ENCODE data around the gene MTR.
"Not testable (repeated sequence)": the region's sequence is repeated elsewhere in the genome, so short reads cannot be mapped to it uniquely, and the experiment has no call there.

The MTR gene

DNA sequence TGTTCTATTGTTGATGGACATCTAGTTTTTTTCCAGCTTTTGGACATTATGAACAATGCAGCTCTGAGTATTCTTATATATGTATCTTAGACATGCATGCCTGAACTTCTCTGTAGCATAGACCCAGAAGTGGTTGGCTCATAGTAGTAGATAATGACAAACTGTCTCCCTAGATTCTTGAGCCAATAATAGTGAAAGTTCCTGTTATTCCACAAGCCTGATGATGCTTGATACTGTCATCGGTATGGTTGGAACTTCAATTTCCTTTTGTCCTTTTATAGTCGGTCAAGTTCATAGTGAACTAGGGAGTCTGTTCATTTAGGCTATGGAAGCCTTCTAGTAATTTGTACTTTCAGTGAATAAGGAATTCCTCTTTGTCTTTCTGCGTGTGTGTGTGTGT lies 56.8 kb downstream of the MTR start:
- Histone ChIP-seq H3K9me3 (ENCODE audit: control extremely low read depth in 1 of 5, control insufficient read depth in 4 of 5, insufficient read depth in 2 of 5, low read depth in 1 of 5, low read length in 4 of 5) (no peaks in the 10 kb centered on the region), H3K4me3 (ENCODE audit: control insufficient read depth in 1 of 7, extremely low read depth in 1 of 7, insufficient read depth in 4 of 7, low read depth in 2 of 7, low read length in 6 of 7) (no peak overlapping the region), H3K36me3 (ENCODE audit: control insufficient read depth in 4 of 4, insufficient read depth in 4 of 4, low read length in 3 of 4) (peaks cover 27 to 74% (median 50%) of the 10 kb centered on the region in 4 experiments), H3K27me3 (replicated peaks in 2 of 5; ENCODE audit: control insufficient read depth in 4 of 5, insufficient read depth in 5 of 5, low read length in 4 of 5) (no peaks in the 10 kb centered on the region), H3K27ac (ENCODE audit: insufficient read depth in 1 of 2, low read depth in 1 of 2, low read length in 2 of 2, poor library complexity in 1 of 2, severe bottlenecking in 2 of 2) (no peak overlapping the region), H3K4me1 (ENCODE audit: control extremely low read depth in 1 of 4, control insufficient read depth in 4 of 4, insufficient read depth in 4 of 4, low read length in 3 of 4) (peaks cover 0 to 11% (median 2%) of the 10 kb centered on the region in 4 experiments)
- CTCF ChIA-PET, result no interaction called here
- no peak for DNase-seq
- POLR2A ChIA-PET, result no interaction called here
- WGBS (ENCODE audit: insufficient coverage), result 73% methylated on average over 3 of the region's 3 CpGs

DNA sequence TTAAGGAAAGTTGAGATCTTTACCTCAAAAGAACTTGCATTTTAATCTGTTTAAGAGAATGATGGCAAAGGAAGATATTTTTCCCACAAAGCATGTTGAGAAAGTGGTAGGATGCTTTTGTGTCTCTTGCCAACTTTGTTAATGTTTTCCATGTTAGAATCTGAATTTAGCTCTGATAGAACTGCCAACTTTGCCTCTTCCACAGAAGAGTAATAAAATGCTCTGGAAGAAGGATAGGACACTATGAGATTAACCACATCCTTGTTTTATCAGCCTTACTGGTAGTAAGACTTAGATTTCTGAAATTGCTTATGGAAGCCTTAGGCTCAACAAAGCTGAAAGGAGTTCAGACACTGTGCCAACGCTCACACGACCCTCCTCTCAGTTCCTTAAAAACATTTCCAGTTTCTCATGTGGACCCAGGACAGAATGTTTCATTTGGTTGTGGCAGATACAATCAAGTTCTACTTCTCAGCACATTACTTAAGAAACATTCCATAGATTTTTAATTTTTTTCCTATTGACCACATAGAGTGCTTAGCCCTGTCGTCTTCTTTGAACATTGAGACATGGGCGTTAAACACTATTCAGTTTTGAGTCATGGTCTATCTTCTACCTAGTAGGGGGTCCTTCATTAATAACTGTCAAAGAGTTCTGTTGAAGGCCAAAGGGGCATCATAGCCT lies 59.0 kb downstream of the MTR start:
- no peaks in the 10 kb centered on the region for H3K9me3 ChIP-seq (ENCODE audit: control extremely low read depth in 1 of 5, control insufficient read depth in 4 of 5, insufficient read depth in 2 of 5, low read depth in 1 of 5, low read length in 4 of 5)
- H3K4me3 ChIP-seq (ENCODE audit: control insufficient read depth in 1 of 7, extremely low read depth in 1 of 7, insufficient read depth in 4 of 7, low read depth in 2 of 7, low read length in 6 of 7), result no peak overlapping the region
- DNase-seq, result no peak
- ChIA-PET POLR2A (no interaction called here), CTCF (no interaction called here)
- no peaks in the 10 kb centered on the region for H3K4me1 ChIP-seq (ENCODE audit: control extremely low read depth in 1 of 4, control insufficient read depth in 4 of 4, insufficient read depth in 4 of 4, low read length in 3 of 4)
- H3K27me3 ChIP-seq (replicated peaks in 2 of 5; ENCODE audit: control insufficient read depth in 4 of 5, insufficient read depth in 5 of 5, low read length in 4 of 5), result no peaks in the 10 kb centered on the region
- H3K27ac ChIP-seq (ENCODE audit: insufficient read depth in 1 of 2, low read depth in 1 of 2, low read length in 2 of 2, poor library complexity in 1 of 2, severe bottlenecking in 2 of 2), result no peak overlapping the region
- WGBS (ENCODE audit: insufficient coverage), result 95% methylated on average over 2 of the region's 4 CpGs
- H3K36me3 ChIP-seq (ENCODE audit: control insufficient read depth in 4 of 4, insufficient read depth in 4 of 4, low read length in 3 of 4), result peaks cover 18 to 83% (median 51%) of the 10 kb centered on the region in 4 experiments

DNA sequence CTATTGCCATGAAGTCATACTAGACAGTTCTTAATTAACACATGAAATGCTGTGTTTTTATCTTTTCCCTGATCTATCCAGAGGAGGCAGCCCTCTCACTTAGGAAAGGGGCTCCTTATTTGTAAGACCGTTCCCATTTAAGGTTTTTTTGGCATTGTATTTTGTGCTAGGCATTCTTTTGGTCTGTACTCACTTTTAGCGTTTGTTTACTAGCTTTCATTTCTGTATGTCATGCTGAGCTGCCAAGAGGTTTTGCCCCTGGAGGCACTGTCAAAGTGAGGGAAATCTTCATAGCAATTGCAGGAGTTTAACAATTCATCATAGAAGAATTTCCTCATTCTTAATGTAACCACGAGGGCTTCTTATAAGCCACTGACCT lies 59.5 kb downstream of the MTR start:
- WGBS (ENCODE audit: insufficient coverage), result 88% methylated on average over 2 of the region's 3 CpGs
- H3K4me1 ChIP-seq (ENCODE audit: control extremely low read depth in 1 of 4, control insufficient read depth in 4 of 4, insufficient read depth in 4 of 4, low read length in 3 of 4), result no peaks in the 10 kb centered on the region
- H3K27me3 ChIP-seq (replicated peaks in 2 of 5; ENCODE audit: control insufficient read depth in 4 of 5, insufficient read depth in 5 of 5, low read length in 4 of 5), result no peaks in the 10 kb centered on the region
- no peak for DNase-seq
- no peak overlapping the region for H3K27ac ChIP-seq (ENCODE audit: insufficient read depth in 1 of 2, low read depth in 1 of 2, low read length in 2 of 2, poor library complexity in 1 of 2, severe bottlenecking in 2 of 2)
- H3K36me3 ChIP-seq (ENCODE audit: control insufficient read depth in 4 of 4, insufficient read depth in 4 of 4, low read length in 3 of 4), result peaks cover 18 to 88% (median 52%) of the 10 kb centered on the region in 4 experiments
- no peak overlapping the region for H3K4me3 ChIP-seq (ENCODE audit: control insufficient read depth in 1 of 7, extremely low read depth in 1 of 7, insufficient read depth in 4 of 7, low read depth in 2 of 7, low read length in 6 of 7)
- ChIA-PET POLR2A (no interaction called here), CTCF (interaction anchor here (1.0 to 1.1 kb wide), 2 partner anchors 12 to 95 kb away, joined by 3 to 4 read pairs; no protein-coding TSS in a partner anchor)
- no peaks in the 10 kb centered on the region for H3K9me3 ChIP-seq (ENCODE audit: control extremely low read depth in 1 of 5, control insufficient read depth in 4 of 5, insufficient read depth in 2 of 5, low read depth in 1 of 5, low read length in 4 of 5)

DNA sequence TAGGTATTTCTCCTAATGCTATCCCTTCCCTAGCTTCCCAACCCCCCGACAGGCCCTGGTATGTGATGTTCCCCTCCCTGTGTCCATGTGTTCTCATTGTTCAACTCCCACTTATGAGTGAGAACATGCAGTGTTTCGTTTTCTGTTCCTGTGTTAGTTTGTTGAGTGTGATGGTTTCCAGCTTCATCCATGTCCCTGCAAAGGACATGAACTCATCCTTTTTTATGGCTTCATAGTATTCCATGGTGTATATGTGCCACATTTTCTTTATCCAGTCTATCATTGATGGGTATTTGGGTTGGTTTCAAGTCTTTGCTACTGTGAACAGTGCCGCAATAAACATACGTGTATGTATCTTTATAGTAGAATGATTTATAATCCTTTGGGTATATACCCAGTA lies 61.6 kb downstream of the MTR start:
- POLR2A ChIA-PET, result not testable (repeated sequence)
- WGBS (ENCODE audit: insufficient coverage), result no CpG with 5 or more reads among the region's 4 CpGs
- CTCF ChIA-PET, result interaction anchor here (1.2 kb wide), 1 partner anchor 10 kb away, joined by 3 read pairs; no protein-coding TSS in a partner anchor

DNA sequence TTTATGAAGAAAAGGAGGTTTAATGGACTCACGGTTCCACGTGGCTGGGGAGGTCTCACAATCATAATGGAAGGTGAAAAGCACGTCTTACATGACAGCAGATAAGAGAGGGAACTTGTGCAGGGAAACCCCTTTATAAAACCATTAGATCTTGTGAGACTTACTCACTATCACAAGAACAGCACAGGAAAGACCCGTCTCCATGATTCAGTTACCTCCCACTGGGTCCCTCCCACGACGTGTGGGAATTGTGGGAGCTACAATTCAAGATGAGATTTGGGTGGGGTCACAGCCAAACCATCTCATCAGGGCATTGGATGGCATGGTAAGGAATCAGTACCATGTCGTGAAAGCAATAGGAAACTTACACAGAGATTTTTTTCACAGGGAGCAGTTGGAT lies 63.1 kb downstream of the MTR start:
- POLR2A ChIA-PET, result interaction anchor here (1.1 kb wide), 1 partner anchor 13 kb away, joined by 4 read pairs; no protein-coding TSS in a partner anchor
- no peak for DNase-seq
- no peaks in the 10 kb centered on the region for H3K27me3 ChIP-seq (replicated peaks in 2 of 5; ENCODE audit: control insufficient read depth in 4 of 5, insufficient read depth in 5 of 5, low read length in 4 of 5)
- WGBS (ENCODE audit: insufficient coverage), result 91% methylated on average over 4 of the region's 7 CpGs
- no peak overlapping the region for H3K4me3 ChIP-seq (ENCODE audit: control insufficient read depth in 1 of 7, extremely low read depth in 1 of 7, insufficient read depth in 4 of 7, low read depth in 2 of 7, low read length in 6 of 7)
- peaks cover 28 to 98% (median 60%) of the 10 kb centered on the region in 4 experiments for H3K36me3 ChIP-seq (ENCODE audit: control insufficient read depth in 4 of 4, insufficient read depth in 4 of 4, low read length in 3 of 4)
- H3K9me3 ChIP-seq (ENCODE audit: control extremely low read depth in 1 of 5, control insufficient read depth in 4 of 5, insufficient read depth in 2 of 5, low read depth in 1 of 5, low read length in 4 of 5), result no peaks in the 10 kb centered on the region
- no peaks in the 10 kb centered on the region for H3K4me1 ChIP-seq (ENCODE audit: control extremely low read depth in 1 of 4, control insufficient read depth in 4 of 4, insufficient read depth in 4 of 4, low read length in 3 of 4)
- no peak overlapping the region for H3K27ac ChIP-seq (ENCODE audit: insufficient read depth in 1 of 2, low read depth in 1 of 2, low read length in 2 of 2, poor library complexity in 1 of 2, severe bottlenecking in 2 of 2)
- CTCF ChIA-PET, result interaction anchor here (1.0 kb wide), 1 partner anchor 99 kb away, joined by 3 read pairs; no protein-coding TSS in a partner anchor

More for the DNA sequence above, 61.6 kb downstream of the MTR start:
- not testable (repeated sequence) for DNase-seq; H3K9me3 ChIP-seq (ENCODE audit: control extremely low read depth in 1 of 5, control insufficient read depth in 4 of 5, insufficient read depth in 2 of 5, low read depth in 1 of 5, low read length in 4 of 5); H3K4me1 ChIP-seq (ENCODE audit: control extremely low read depth in 1 of 4, control insufficient read depth in 4 of 4, insufficient read depth in 4 of 4, low read length in 3 of 4); H3K27ac ChIP-seq (ENCODE audit: insufficient read depth in 1 of 2, low read depth in 1 of 2, low read length in 2 of 2, poor library complexity in 1 of 2, severe bottlenecking in 2 of 2); H3K27me3 ChIP-seq (replicated peaks in 2 of 5; ENCODE audit: control insufficient read depth in 4 of 5, insufficient read depth in 5 of 5, low read length in 4 of 5); H3K4me3 ChIP-seq (ENCODE audit: control insufficient read depth in 1 of 7, extremely low read depth in 1 of 7, insufficient read depth in 4 of 7, low read depth in 2 of 7, low read length in 6 of 7)
- H3K36me3 ChIP-seq (ENCODE audit: control insufficient read depth in 4 of 4, insufficient read depth in 4 of 4, low read length in 3 of 4), result peaks cover 20 to 91% (median 53%) of the 10 kb centered on the region in 4 experiments

DNA sequence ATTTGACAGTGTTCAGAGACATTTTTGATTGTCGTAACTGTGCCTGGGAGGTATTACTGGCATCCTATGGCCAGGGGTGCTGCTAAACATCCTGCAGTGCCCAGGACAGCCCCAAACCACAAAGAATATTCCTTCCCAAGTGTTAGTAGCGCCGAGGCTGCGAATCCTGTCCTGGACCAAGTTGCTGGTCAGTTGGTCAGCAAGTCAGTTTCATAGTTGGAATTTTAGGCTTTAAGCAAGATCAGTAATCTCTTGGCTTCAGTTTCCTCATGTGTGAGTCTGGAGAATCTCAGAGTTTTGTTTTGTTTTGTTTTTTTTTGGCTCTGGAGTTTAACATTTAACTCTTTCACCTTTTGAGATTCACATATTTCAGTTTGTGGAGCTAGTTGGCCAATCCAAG lies 65.0 kb downstream of the MTR start:
- ChIA-PET CTCF (no interaction called here), POLR2A (no interaction called here)
- Histone ChIP-seq H3K27ac (ENCODE audit: insufficient read depth in 1 of 2, low read depth in 1 of 2, low read length in 2 of 2, poor library complexity in 1 of 2, severe bottlenecking in 2 of 2) (no peak overlapping the region), H3K36me3 (ENCODE audit: control insufficient read depth in 4 of 4, insufficient read depth in 4 of 4, low read length in 3 of 4) (peaks cover 27 to 96% (median 61%) of the 10 kb centered on the region in 4 experiments), H3K27me3 (replicated peaks in 2 of 5; ENCODE audit: control insufficient read depth in 4 of 5, insufficient read depth in 5 of 5, low read length in 4 of 5) (no peaks in the 10 kb centered on the region), H3K9me3 (ENCODE audit: control extremely low read depth in 1 of 5, control insufficient read depth in 4 of 5, insufficient read depth in 2 of 5, low read depth in 1 of 5, low read length in 4 of 5) (no peaks in the 10 kb centered on the region), H3K4me1 (ENCODE audit: control extremely low read depth in 1 of 4, control insufficient read depth in 4 of 4, insufficient read depth in 4 of 4, low read length in 3 of 4) (no peaks in the 10 kb centered on the region), H3K4me3 (ENCODE audit: control insufficient read depth in 1 of 7, extremely low read depth in 1 of 7, insufficient read depth in 4 of 7, low read depth in 2 of 7, low read length in 6 of 7) (no peak overlapping the region)
- WGBS (ENCODE audit: insufficient coverage), result 100% methylated on average over 4 of the region's 4 CpGs
- DNase-seq, result no peak

DNA sequence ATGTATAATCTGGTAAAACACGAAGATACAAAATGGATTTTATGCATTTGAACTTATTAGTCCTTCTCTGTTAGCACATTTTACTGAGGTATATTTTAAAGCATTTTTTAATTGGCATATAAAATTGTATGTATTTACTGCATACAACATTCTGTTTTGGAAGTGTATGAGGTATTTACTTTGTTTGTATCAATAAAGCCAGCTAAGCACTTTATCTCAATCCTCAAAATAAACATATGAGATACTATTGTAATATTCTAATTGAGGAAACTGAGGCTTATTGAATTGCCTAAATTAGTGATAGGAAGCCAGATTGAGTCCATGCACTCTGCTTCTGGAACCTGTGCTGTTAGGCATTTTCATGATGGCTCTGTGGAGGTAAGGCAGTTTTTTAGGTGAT lies 65.6 kb downstream of the MTR start:
- CTCF ChIA-PET, result no interaction called here
- H3K4me3 ChIP-seq (ENCODE audit: control insufficient read depth in 1 of 7, extremely low read depth in 1 of 7, insufficient read depth in 4 of 7, low read depth in 2 of 7, low read length in 6 of 7), result no peak overlapping the region
- WGBS (ENCODE audit: insufficient coverage), result no CpG with 5 or more reads among the region's 1 CpG
- no peak for DNase-seq
- POLR2A ChIA-PET, result no interaction called here
- H3K27ac ChIP-seq (ENCODE audit: insufficient read depth in 1 of 2, low read depth in 1 of 2, low read length in 2 of 2, poor library complexity in 1 of 2, severe bottlenecking in 2 of 2), result no peak overlapping the region
- H3K4me1 ChIP-seq (ENCODE audit: control extremely low read depth in 1 of 4, control insufficient read depth in 4 of 4, insufficient read depth in 4 of 4, low read length in 3 of 4), result no peaks in the 10 kb centered on the region
- no peaks in the 10 kb centered on the region for H3K27me3 ChIP-seq (replicated peaks in 2 of 5; ENCODE audit: control insufficient read depth in 4 of 5, insufficient read depth in 5 of 5, low read length in 4 of 5)
- peaks cover 25 to 96% (median 61%) of the 10 kb centered on the region in 4 experiments for H3K36me3 ChIP-seq (ENCODE audit: control insufficient read depth in 4 of 4, insufficient read depth in 4 of 4, low read length in 3 of 4)
- H3K9me3 ChIP-seq (ENCODE audit: control extremely low read depth in 1 of 5, control insufficient read depth in 4 of 5, insufficient read depth in 2 of 5, low read depth in 1 of 5, low read length in 4 of 5), result no peaks in the 10 kb centered on the region
